ENCODE data around the gene SPRING1. TPM values are rescaled to one million over a fixed set of nuclear protein-coding genes. Genes with fewer than 3 reads are reported as not detected.

The SPRING1 gene
- total and polyA plus RNA-seq, 2 experiments from 2014 or later, result 16.8 to 21.4 TPM

DNA sequence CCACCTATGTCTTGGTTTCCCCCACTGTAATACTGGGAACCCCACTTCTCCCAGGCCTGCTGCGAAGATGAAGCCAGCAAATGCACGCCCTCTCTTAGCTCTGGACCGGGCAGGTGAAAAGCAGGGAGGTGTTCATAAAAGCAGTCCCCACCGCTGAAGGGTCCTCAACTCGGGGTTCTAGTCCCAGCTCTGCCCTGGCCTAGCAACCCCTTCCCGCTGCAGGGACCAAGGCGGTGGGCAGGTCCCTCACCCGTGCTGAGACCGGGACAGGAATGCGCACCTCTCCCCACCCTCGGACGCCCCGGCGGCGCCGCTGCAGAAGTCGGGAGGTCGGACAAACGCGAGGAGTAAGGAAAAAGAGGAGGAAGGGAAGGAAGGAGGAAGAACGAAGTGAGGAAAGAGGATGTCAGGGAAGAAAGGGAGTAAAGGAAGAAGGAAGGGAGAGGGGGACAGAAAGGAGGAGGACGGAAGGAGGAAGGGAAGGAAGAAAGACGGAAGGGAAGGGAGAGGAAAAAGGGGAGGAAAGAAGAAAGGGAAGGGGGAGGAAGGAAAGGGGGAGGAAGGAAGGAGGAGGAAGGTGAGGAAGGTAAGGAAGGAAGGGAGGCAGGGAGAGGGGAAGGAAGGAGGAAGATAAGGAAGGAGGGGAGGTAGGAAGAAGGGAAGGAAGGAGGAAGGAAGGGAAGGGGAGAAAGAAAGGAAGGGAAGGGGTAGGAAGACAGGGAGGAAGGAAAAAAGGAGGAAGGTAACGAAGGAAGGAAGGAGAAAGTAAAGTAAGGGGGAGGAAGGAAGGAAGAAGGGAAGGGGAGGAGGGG, 701 bp downstream of the SPRING1 start:
- H3K4me3 ChIP-seq, result peak overlapping the region; percentile 89
- H3K79me2 ChIP-seq (ENCODE audit: insufficient read depth), result peaks cover 37% of the 10 kb centered on the region
- no peak for TF ChIP-seq EZH2 (IDR thresholded peaks at IDR 0.05; ENCODE audit: insufficient read depth, poor library complexity, severe bottlenecking)
- TF ChIP-seq EZH2phosphoT487 (IDR thresholded peaks at IDR 0.05; ENCODE audit: insufficient read depth, low read depth), result no peak
- H2AFZ ChIP-seq, result peak overlapping the region; percentile 61
- in situ Hi-C loops (cut with MboI), result no loop called here
- H3F3A ChIP-seq (ENCODE audit: insufficient read depth), result peaks cover 8% of the 10 kb centered on the region
- H3K27ac ChIP-seq, result no peak overlapping the region
- H4K20me1 ChIP-seq (ENCODE audit: insufficient read depth), result no peaks in the 10 kb centered on the region
- peak overlapping the region; percentile 91 for H3K4me2 ChIP-seq (ENCODE audit: unreplicated experiment)
- WGBS, 2 experiments (ENCODE audit: low coverage in 1 of 2, low lambda C conversion rate in 2 of 2, missing lambda C conversion rate in 2 of 2), result 1 to 11% methylated on average over 23 to 24 of the region's 24 CpGs
- peak; percentile 40 for DNase-seq
- peak overlapping the region; percentile 76 for H3K9ac ChIP-seq
- H3K27me3 ChIP-seq (replicated peaks; ENCODE audit: insufficient read depth), result no peaks in the 10 kb centered on the region
- H3K36me3 ChIP-seq (ENCODE audit: low read depth), result no peaks in the 10 kb centered on the region
- no peaks in the 10 kb centered on the region for H3K9me3 ChIP-seq (ENCODE audit: low read depth)
- no peaks in the 10 kb centered on the region for H3K9me2 ChIP-seq (ENCODE audit: insufficient read depth)
- H3K4me1 ChIP-seq (ENCODE audit: insufficient read depth), result peaks cover 18% of the 10 kb centered on the region; the same call in 1 of the 2 replicates

DNA sequence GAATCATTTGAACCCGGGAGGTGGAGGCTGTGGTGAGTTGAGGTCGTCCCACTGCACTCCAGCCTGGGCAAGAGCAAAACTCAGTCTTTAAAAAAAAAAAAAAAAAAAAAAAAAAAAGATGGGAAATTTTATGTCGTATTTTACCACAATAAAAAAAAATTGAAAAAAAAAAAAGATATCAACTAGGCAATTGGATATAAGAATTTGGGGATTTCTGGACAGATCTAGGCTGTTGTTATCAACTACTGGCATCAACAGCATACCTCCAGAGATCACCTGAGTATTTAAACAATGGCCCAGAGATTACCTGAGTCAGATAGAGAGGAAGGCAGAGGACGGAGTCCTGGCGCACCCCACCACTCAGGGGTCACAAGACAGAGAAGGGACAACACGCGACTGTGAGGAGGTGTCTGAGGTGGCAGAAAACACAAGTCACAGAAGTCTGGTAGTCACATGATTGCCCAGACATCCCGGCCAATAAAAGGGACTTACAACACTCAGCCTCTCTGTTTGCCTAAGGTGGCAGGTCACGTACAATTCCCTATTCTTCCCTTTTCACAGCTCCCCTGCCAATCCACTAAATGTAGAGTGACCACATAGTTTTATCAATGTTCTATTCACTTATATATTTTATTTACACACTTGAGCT, 1.8 kb downstream of the SPRING1 start:
- 59 to 66% methylated on average over 9 of the region's 9 CpGs for WGBS, 2 experiments (ENCODE audit: low coverage in 1 of 2, low lambda C conversion rate in 2 of 2, missing lambda C conversion rate in 2 of 2)
- H3F3A ChIP-seq (ENCODE audit: insufficient read depth), result peaks cover 8% of the 10 kb centered on the region
- peaks cover 48% of the 10 kb centered on the region for H3K79me2 ChIP-seq (ENCODE audit: insufficient read depth)
- in situ Hi-C loops (cut with MboI), result no loop called here
- TF ChIP-seq EZH2phosphoT487 (IDR thresholded peaks at IDR 0.05; ENCODE audit: insufficient read depth, low read depth) (no peak), EZH2 (IDR thresholded peaks at IDR 0.05; ENCODE audit: insufficient read depth, poor library complexity, severe bottlenecking) (no peak)
- no peaks in the 10 kb centered on the region for H3K27me3 ChIP-seq (replicated peaks; ENCODE audit: insufficient read depth)
- H3K4me2 ChIP-seq (ENCODE audit: unreplicated experiment), result peak overlapping the region; percentile 91
- peak overlapping the region; percentile 76; the same call in 1 of the 2 replicates for H3K9ac ChIP-seq
- no peaks in the 10 kb centered on the region for H3K9me3 ChIP-seq (ENCODE audit: low read depth)
- peak overlapping the region; percentile 89 for H3K4me3 ChIP-seq
- no peaks in the 10 kb centered on the region for H3K36me3 ChIP-seq (ENCODE audit: low read depth)
- H3K4me1 ChIP-seq (ENCODE audit: insufficient read depth), result peaks cover 18% of the 10 kb centered on the region; the same call in 1 of the 2 replicates
- H2AFZ ChIP-seq, result 0 out of 2 replicates have a peak overlapping the region, but pooled peaks have one; percentile 61
- no peak overlapping the region for H3K27ac ChIP-seq
- DNase-seq, result no peak
- no peaks in the 10 kb centered on the region for H4K20me1 ChIP-seq (ENCODE audit: insufficient read depth)
- no peaks in the 10 kb centered on the region for H3K9me2 ChIP-seq (ENCODE audit: insufficient read depth)

DNA sequence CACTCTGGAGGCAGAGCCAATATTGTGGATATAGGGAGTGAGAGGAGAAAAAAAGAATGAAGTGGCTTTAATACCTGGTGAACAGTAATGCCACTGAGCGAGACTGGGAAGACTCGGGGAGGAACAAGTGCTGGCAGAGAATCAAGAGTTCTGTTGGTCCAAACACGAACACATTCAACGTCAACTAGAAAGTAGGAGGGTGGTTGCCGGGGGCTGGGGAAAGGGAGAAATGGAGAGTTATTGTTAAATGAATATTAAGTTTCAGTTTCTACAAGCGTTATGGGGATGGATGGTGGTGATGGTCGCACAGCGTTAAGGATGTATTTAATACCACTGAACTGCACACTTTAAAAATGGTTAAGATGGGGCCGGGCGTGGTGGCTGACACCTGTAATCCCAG, 2.8 kb downstream of the SPRING1 start:
- Histone ChIP-seq H4K20me1 (ENCODE audit: insufficient read depth) (no peaks in the 10 kb centered on the region), H3K4me3 (no peak overlapping the region), H3K79me2 (ENCODE audit: insufficient read depth) (peaks cover 58% of the 10 kb centered on the region), H3K27ac (no peak overlapping the region), H3F3A (ENCODE audit: insufficient read depth) (peaks cover 8% of the 10 kb centered on the region), H3K27me3 (replicated peaks; ENCODE audit: insufficient read depth) (no peaks in the 10 kb centered on the region), H3K9me3 (ENCODE audit: low read depth) (no peaks in the 10 kb centered on the region), H3K9me2 (ENCODE audit: insufficient read depth) (no peaks in the 10 kb centered on the region), H3K36me3 (ENCODE audit: low read depth) (no peaks in the 10 kb centered on the region), H3K4me1 (ENCODE audit: insufficient read depth) (peaks cover 18% of the 10 kb centered on the region; the same call in 1 of the 2 replicates), H2AFZ (no peak overlapping the region), H3K9ac (no peak overlapping the region), H3K4me2 (ENCODE audit: unreplicated experiment) (no peak overlapping the region)
- no peak for DNase-seq
- 85 to 86% methylated on average over 10 of the region's 10 CpGs for WGBS, 2 experiments (ENCODE audit: low coverage in 1 of 2, low lambda C conversion rate in 2 of 2, missing lambda C conversion rate in 2 of 2)
- TF ChIP-seq EZH2phosphoT487 (IDR thresholded peaks at IDR 0.05; ENCODE audit: insufficient read depth, low read depth), result no peak
- no peak for TF ChIP-seq EZH2 (IDR thresholded peaks at IDR 0.05; ENCODE audit: insufficient read depth, poor library complexity, severe bottlenecking)
- in situ Hi-C loops (cut with MboI), result no loop called here

DNA sequence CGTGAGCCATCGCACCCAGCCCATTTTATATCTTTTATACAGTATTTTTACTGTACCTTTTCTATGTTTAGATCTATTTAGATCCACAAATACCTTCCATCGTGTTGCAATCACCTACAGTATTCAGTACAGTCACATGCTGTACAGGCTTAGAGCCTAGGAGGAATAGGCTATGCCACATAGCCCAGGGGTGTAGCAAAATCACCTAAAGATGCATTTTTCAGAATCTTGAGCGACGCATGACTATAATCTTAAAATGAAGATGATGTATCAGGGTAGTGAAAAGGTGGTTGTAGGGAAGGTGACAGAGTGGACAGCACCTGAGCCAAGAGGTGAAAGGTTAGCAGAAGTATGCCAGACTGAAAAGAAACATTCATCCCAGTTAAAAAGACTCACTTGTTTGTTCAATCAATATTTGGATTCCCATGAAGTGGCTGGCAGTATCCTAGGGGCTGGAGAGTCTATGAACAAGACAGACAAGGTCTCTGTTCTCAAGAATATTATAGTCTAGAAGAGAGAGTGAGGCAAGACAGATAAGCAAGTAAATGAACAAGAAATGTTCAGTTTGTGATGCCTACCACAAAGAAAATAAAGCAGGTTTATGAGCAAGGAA, 3.6 kb downstream of the SPRING1 start:
- DNase-seq, result no peak
- Histone ChIP-seq H3K36me3 (ENCODE audit: low read depth) (no peaks in the 10 kb centered on the region), H3K9me2 (ENCODE audit: insufficient read depth) (no peaks in the 10 kb centered on the region), H2AFZ (no peak overlapping the region), H3K27ac (0 out of 2 replicates have a peak overlapping the region, but pooled peaks have one; percentile 38), H3K4me2 (ENCODE audit: unreplicated experiment) (no peak overlapping the region), H3K4me1 (ENCODE audit: insufficient read depth) (peaks cover 18% of the 10 kb centered on the region; the same call in 1 of the 2 replicates), H3K9me3 (ENCODE audit: low read depth) (no peaks in the 10 kb centered on the region), H3K79me2 (ENCODE audit: insufficient read depth) (peaks cover 65% of the 10 kb centered on the region), H3F3A (ENCODE audit: insufficient read depth) (peaks cover 8% of the 10 kb centered on the region), H4K20me1 (ENCODE audit: insufficient read depth) (no peaks in the 10 kb centered on the region), H3K27me3 (replicated peaks; ENCODE audit: insufficient read depth) (no peaks in the 10 kb centered on the region), H3K9ac (no peak overlapping the region), H3K4me3 (no peak overlapping the region)
- WGBS, 2 experiments (ENCODE audit: low coverage in 1 of 2, low lambda C conversion rate in 2 of 2, missing lambda C conversion rate in 2 of 2), result 93 to 96% methylated on average over 5 of the region's 5 CpGs
- in situ Hi-C loops (cut with MboI), result no loop called here
- TF ChIP-seq EZH2phosphoT487 (IDR thresholded peaks at IDR 0.05; ENCODE audit: insufficient read depth, low read depth), result no peak
- no peak for TF ChIP-seq EZH2 (IDR thresholded peaks at IDR 0.05; ENCODE audit: insufficient read depth, poor library complexity, severe bottlenecking)

Data from GM23248 (cell line).